GM18498 (cell line): Measurements from ENCODE around the gene SLC22A23.

ENCODE experiments used
- ATAC-seq: cut with Tn5 transposase; IDR thresholded peaks from one replicate; pipeline ENCODE4 v1.9.1; 2021; ENCODE audit warnings: mild to moderate bottlenecking, moderate library complexity; ENCODE audit not compliant: unreplicated experiment

Gene SLC22A23

GRCh38 chr6:3339811-3340210 lies 117.0 kb downstream of the SLC22A23 start:
- ATAC-seq: no peak

GRCh38 chr6:3337521-3338350 lies 119.1 kb downstream of the SLC22A23 start:
- no peak for ATAC-seq

- ATAC-seq: no peak
These were observed 119.9 kb downstream of the SLC22A23 start for GRCh38 chr6:3336859-3337515.

GRCh38 chr6:3336066-3336786 lies 120.6 kb downstream of the SLC22A23 start:
- no peak for ATAC-seq

GRCh38 chr6:3335169-3335568 lies 121.7 kb downstream of the SLC22A23 start:
- no peak for ATAC-seq

GRCh38 chr6:3334555-3334954 lies 122.3 kb downstream of the SLC22A23 start:
- ATAC-seq: no peak

- peak; percentile 71 for ATAC-seq
These were observed 123.6 kb downstream of the SLC22A23 start for GRCh38 chr6:3333263-3333662.

- no peak for ATAC-seq
These were observed 124.9 kb downstream of the SLC22A23 start for GRCh38 chr6:3331971-3332370.

GRCh38 chr6:3331494-3331893 lies 125.4 kb downstream of the SLC22A23 start:
- no peak for ATAC-seq

GRCh38 chr6:3330199-3330598 lies 126.7 kb downstream of the SLC22A23 start:
- no peak for ATAC-seq

- no peak for ATAC-seq
These were observed 127.3 kb downstream of the SLC22A23 start for GRCh38 chr6:3329393-3330051.

- ATAC-seq: no peak
These were observed 128.1 kb downstream of the SLC22A23 start for GRCh38 chr6:3328796-3329195.

- ATAC-seq: no peak
These were observed 128.7 kb downstream of the SLC22A23 start for GRCh38 chr6:3328145-3328544.

GRCh38 chr6:3327403-3327802 lies 129.4 kb downstream of the SLC22A23 start:
- ATAC-seq: no peak

GRCh38 chr6:3326981-3327380 lies 129.9 kb downstream of the SLC22A23 start:
- ATAC-seq: no peak

GRCh38 chr6:3326184-3326971 lies 130.5 kb downstream of the SLC22A23 start:
- ATAC-seq: no peak

GRCh38 chr6:3325210-3325609 lies 131.6 kb downstream of the SLC22A23 start:
- no peak for ATAC-seq

- peak; percentile 67 for ATAC-seq
These were observed 132.4 kb downstream of the SLC22A23 start for GRCh38 chr6:3324262-3324942.

- no peak for ATAC-seq
These were observed 133.1 kb downstream of the SLC22A23 start for GRCh38 chr6:3323696-3324261.
